Esophagus squamous epithelium (tissue), 5 donors: ENCODE results near the gene PDLIM5. TPM values are rescaled to one million over a fixed set of nuclear protein-coding genes. Genes with fewer than 3 reads are reported as not detected.

Source experiments
- DNase-seq: peaks from one replicate; lab custom pipeline; 2025; lab: John Stamatoyannopoulos, UW
- H3K27ac ChIP-seq, 4 donors: fragments of 200-600 bp; sonication (generic); one replicate each; pipeline ENCODE4 v1.5.1; 2016 to 2019; ENCODE audit warnings: mild to moderate bottlenecking in 1 of 4
- H3K27me3 ChIP-seq, 4 donors: fragments of 200-600 bp; sonication (generic); 1 replicate in 3 of 4; 2 replicates in 1 of 4; pipeline versions ENCODE4 v1.5.1 to v1.6.0; 2017 to 2021; ENCODE audit warnings: antibody characterized with exemption in 1 of 4
- H3K36me3 ChIP-seq, 3 donors: fragments of 200-600 bp; sonication (generic); one replicate each; pipeline ENCODE4 v1.5.1; 2016 to 2019
- H3K4me1 ChIP-seq, 3 donors: fragments of 200-600 bp; sonication (generic); one replicate each; pipeline ENCODE4 v1.5.1; 2017 to 2019
- H3K4me3 ChIP-seq, 4 donors: fragments of 200-600 bp; sonication (generic); 1 replicate in 3 of 4; 2 replicates in 1 of 4; pipeline ENCODE4 v1.5.1; 2016 to 2019; ENCODE audit warnings: mild to moderate bottlenecking in 2 of 4, moderate library complexity in 1 of 4
- H3K9me3 ChIP-seq, 3 donors: fragments of 200-600 bp; sonication (generic); one replicate each; pipeline ENCODE4 v1.5.1; 2016 to 2019
- CTCF ChIP-seq, 6 experiments: fragments of 450-650 bp in 4 of 6; fragments of 200-600 bp in 2 of 6; sonication (generic) in 2 of 6; IDR thresholded peaks; one replicate each; pipeline ENCODE4 v1.5.1; 2016 to 2019; ENCODE audit warnings: antibody characterized with exemption in 6 of 6, mild to moderate bottlenecking in 4 of 6, moderate library complexity in 4 of 6
- POLR2A ChIP-seq, 4 donors: fragments of 450-650 bp; IDR thresholded peaks; one replicate each; pipeline ENCODE4 v1.6.1; 2017; ENCODE audit warnings: antibody characterized with exemption in 4 of 4, mild to moderate bottlenecking in 4 of 4, moderate library complexity in 3 of 4
- WGBS, 2 donors: methylation state at CpG; one replicate each; pipeline ENCODE4 v1.1.5; 2018; 5-methylcytosine and 5-hydroxymethylcytosine counted together
- intact Hi-C: fragments of 100-400 bp; cut with DNase I; formaldehyde crosslinking; loops from one replicate; pipeline ENCODE4 v1.15.0; 2022
- total RNA-seq, 4 donors: library from RNA; depleted of rRNA; stranded (reverse); fragments of >200 nt; gene quantifications; one replicate each; pipeline ENCODE4 v1.1.0, GENCODE V29; 2016
- donor health status: DM: yes; HTN: yes; CAD: no.

PDLIM5 gene
- total RNA-seq, 4 donors from 2014 or later = 57.0 to 204 (median 157) TPM

GRCh38 chr4:94671113-94671512 lies 219.4 kb downstream of the PDLIM5 start:
- no peak overlapping the region for H3K27ac ChIP-seq
- intact Hi-C loops = no loop called here
- H3K27me3 ChIP-seq = no peaks in the 10 kb centered on the region
- 80 to 90% methylated on average over 5 of the region's 5 CpGs for WGBS, 2 donors
- H3K36me3 ChIP-seq = peaks cover 0 to 20% (median 0%) of the 10 kb centered on the region in 3 donors
- H3K9me3 ChIP-seq = no peaks in the 10 kb centered on the region
- no peak for DNase-seq
- no peak overlapping the region for H3K4me3 ChIP-seq
- no peaks in the 10 kb centered on the region for H3K4me1 ChIP-seq
- TF ChIP-seq CTCF (IDR thresholded peaks at IDR 0.05) (no peak), POLR2A (IDR thresholded peaks at IDR 0.05) (no peak)

GRCh38 chr4:94673961-94674360 lies 222.2 kb downstream of the PDLIM5 start:
- no peak overlapping the region for H3K27ac ChIP-seq
- intact Hi-C loops = no loop called here
- 65 to 77% methylated on average over 2 of the region's 2 CpGs for WGBS, 2 donors
- TF ChIP-seq CTCF (IDR thresholded peaks at IDR 0.05) (no peak), POLR2A (IDR thresholded peaks at IDR 0.05) (no peak)
- H3K4me1 ChIP-seq = no peaks in the 10 kb centered on the region
- H3K36me3 ChIP-seq = no peaks in the 10 kb centered on the region
- DNase-seq = no peak
- H3K4me3 ChIP-seq = no peak overlapping the region
- no peaks in the 10 kb centered on the region for H3K27me3 ChIP-seq
- no peaks in the 10 kb centered on the region for H3K9me3 ChIP-seq

- intact Hi-C loops = no loop called here
- H3K4me1 ChIP-seq = no peaks in the 10 kb centered on the region
- no peaks in the 10 kb centered on the region for H3K36me3 ChIP-seq
- TF ChIP-seq POLR2A (IDR thresholded peaks at IDR 0.05) = no peak
- TF ChIP-seq CTCF (IDR thresholded peaks at IDR 0.05) = no peak
- no peak overlapping the region for H3K27ac ChIP-seq
- DNase-seq = no peak
- H3K9me3 ChIP-seq = no peaks in the 10 kb centered on the region
- no peak overlapping the region for H3K4me3 ChIP-seq
- WGBS, 2 donors = 58 to 63% methylated on average over 2 of the region's 2 CpGs
- H3K27me3 ChIP-seq = no peaks in the 10 kb centered on the region
These were observed 225.2 kb downstream of the PDLIM5 start for GRCh38 chr4:94676970-94677369.

GRCh38 chr4:94678896-94679295 lies 227.2 kb downstream of the PDLIM5 start:
- no peak overlapping the region for H3K27ac ChIP-seq
- H3K4me1 ChIP-seq = no peaks in the 10 kb centered on the region
- H3K36me3 ChIP-seq = no peaks in the 10 kb centered on the region
- intact Hi-C loops = no loop called here
- no peak for DNase-seq
- H3K27me3 ChIP-seq = no peaks in the 10 kb centered on the region
- TF ChIP-seq POLR2A (IDR thresholded peaks at IDR 0.05) (no peak), CTCF (IDR thresholded peaks at IDR 0.05) (no peak)
- H3K4me3 ChIP-seq = no peak overlapping the region
- H3K9me3 ChIP-seq = no peaks in the 10 kb centered on the region

- no peak for DNase-seq
- intact Hi-C loops = no loop called here
- no peak overlapping the region for H3K4me3 ChIP-seq
- no peaks in the 10 kb centered on the region for H3K9me3 ChIP-seq
- TF ChIP-seq CTCF (IDR thresholded peaks at IDR 0.05) (no peak), POLR2A (IDR thresholded peaks at IDR 0.05) (no peak)
- WGBS, 2 donors = 76 to 77% methylated on average over 10 of the region's 10 CpGs
- no peaks in the 10 kb centered on the region for H3K4me1 ChIP-seq
- no peaks in the 10 kb centered on the region for H3K36me3 ChIP-seq
- no peaks in the 10 kb centered on the region for H3K27me3 ChIP-seq
- H3K27ac ChIP-seq = no peak overlapping the region
These were observed 228.6 kb downstream of the PDLIM5 start for GRCh38 chr4:94680176-94680862.
